ENCODE results near the gene ERO1A. TPM values are rescaled to one million over a fixed set of nuclear protein-coding genes. Genes with fewer than 3 reads are reported as not detected.

ERO1A gene
- total RNA-seq, 4 donors from 2014 or later: 35.5 to 42.7 (median 37.9) TPM

DNA sequence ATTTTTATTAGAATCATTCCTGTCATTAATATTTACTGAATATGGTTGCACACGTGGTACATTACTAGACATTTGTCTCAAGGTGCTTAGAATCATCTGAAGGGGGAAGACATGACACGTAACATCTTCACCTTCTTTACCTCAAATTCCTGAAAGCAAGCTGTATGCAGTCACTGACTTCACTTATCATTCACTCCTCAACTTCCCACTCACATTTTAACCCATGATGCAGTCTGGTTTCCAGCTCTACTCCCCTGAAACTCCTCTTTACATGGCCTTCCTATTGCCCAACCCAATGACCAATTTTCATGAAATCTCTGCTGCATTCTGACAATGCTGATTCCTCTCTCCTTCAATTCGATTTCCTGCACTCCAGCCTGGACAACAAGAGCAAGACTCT lies 5.9 kb upstream of the ERO1A start:
- 67% methylated on average over 3 of the region's 3 CpGs for WGBS
- Histone ChIP-seq H3K27me3 (peaks cover 0 to 3% (median 0%) of the 10 kb centered on the region in 4 donors), H3K9me3 (no peaks in the 10 kb centered on the region), H3K4me1 (peaks cover 2 to 5% (median 4%) of the 10 kb centered on the region in 4 donors), H3K36me3 (no peaks in the 10 kb centered on the region), H3K27ac (replicated peaks in 1 of 4) (no peak overlapping the region), H3K4me3 (no peak overlapping the region)
- TF ChIP-seq POLR2A (IDR thresholded peaks at IDR 0.05; ENCODE audit: low read depth) (no peak), POLR2AphosphoS5 (IDR thresholded peaks at IDR 0.05) (no peak), CTCF (IDR thresholded peaks at IDR 0.05) (no peak), EP300 (IDR thresholded peaks at IDR 0.05) (no peak)
- intact Hi-C loops (cut with DNase I): no loop called here
- DNase-seq (ENCODE audit: extremely low spot score): no peak

GRCh38 chr14:52700701-52701172 lies 5.4 kb upstream of the ERO1A start:
- Histone ChIP-seq H3K4me3 (no peak overlapping the region), H3K27ac (replicated peaks in 1 of 4) (no peak overlapping the region), H3K9me3 (no peaks in the 10 kb centered on the region), H3K27me3 (peaks cover 0 to 3% (median 0%) of the 10 kb centered on the region in 4 donors), H3K36me3 (no peaks in the 10 kb centered on the region), H3K4me1 (peaks cover 0 to 7% (median 5%) of the 10 kb centered on the region in 4 donors)
- TF ChIP-seq CTCF (IDR thresholded peaks at IDR 0.05) (no peak), POLR2AphosphoS5 (IDR thresholded peaks at IDR 0.05) (no peak), EP300 (IDR thresholded peaks at IDR 0.05) (no peak), POLR2A (IDR thresholded peaks at IDR 0.05; ENCODE audit: low read depth) (no peak)
- no peak for DNase-seq (ENCODE audit: extremely low spot score)
- WGBS: 67% methylated on average over 2 of the region's 2 CpGs
- intact Hi-C loops (cut with DNase I): no loop called here

GRCh38 chr14:52694761-52695480 lies 437 bp downstream of the ERO1A start:
- TF ChIP-seq EP300 (IDR thresholded peaks at IDR 0.05) (no peak), POLR2A (IDR thresholded peaks at IDR 0.05; ENCODE audit: low read depth) (no peak), CTCF (IDR thresholded peaks at IDR 0.05) (no peak)
- Histone ChIP-seq H3K4me3 (peak overlapping the region; percentile 76 to 94 (median 88)), H3K27ac (replicated peaks in 1 of 4) (peak overlapping the region; percentile 96 to 99 (median 98)), H3K9me3 (no peaks in the 10 kb centered on the region), H3K36me3 (no peaks in the 10 kb centered on the region), H3K27me3 (no peaks in the 10 kb centered on the region), H3K4me1 (peaks cover 11 to 46% (median 41%) of the 10 kb centered on the region in 4 donors)
- intact Hi-C loops (cut with DNase I): loop anchor here (5.0 kb wide), 1 partner anchor 143 kb away; the partner anchor contains the start of genes GPR137C and TXNDC16
- 1% methylated on average over 29 of the region's 46 CpGs for WGBS
- no peak for DNase-seq (ENCODE audit: extremely low spot score)

DNA sequence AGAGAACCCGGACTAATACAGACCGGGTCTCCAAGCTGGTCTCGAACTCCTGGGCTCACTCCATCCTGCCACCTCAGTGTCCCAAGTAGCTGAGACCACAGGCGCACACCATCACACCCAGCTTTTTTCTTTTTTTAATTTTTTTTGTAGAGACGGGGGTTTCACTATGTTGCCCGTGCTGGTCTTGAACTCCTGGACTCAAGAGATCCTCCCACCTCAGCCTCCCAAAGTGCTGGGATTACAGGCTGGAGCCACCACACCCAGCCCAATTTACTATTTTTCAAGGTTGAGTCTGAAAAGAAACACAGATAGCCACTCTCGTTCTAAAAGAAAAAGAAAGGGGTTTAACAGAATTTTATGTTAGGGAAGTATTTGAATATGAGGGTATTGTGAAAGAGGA lies 1.8 kb downstream of the ERO1A start:
- Histone ChIP-seq H3K36me3 (no peaks in the 10 kb centered on the region), H3K4me1 (peaks cover 11 to 46% (median 41%) of the 10 kb centered on the region in 4 donors), H3K4me3 (no peak overlapping the region), H3K27ac (replicated peaks in 1 of 4) (peak overlapping the region in 1 of 4 donors; percentile 4), H3K9me3 (no peaks in the 10 kb centered on the region), H3K27me3 (no peaks in the 10 kb centered on the region)
- WGBS: 89% methylated on average over 7 of the region's 7 CpGs
- intact Hi-C loops (cut with DNase I): loop anchor here (5.0 kb wide), 1 partner anchor 141 kb away; the partner anchor contains the start of genes GPR137C and TXNDC16
- no peak for TF ChIP-seq POLR2A (IDR thresholded peaks at IDR 0.05; ENCODE audit: low read depth)
- no peak for TF ChIP-seq CTCF (IDR thresholded peaks at IDR 0.05)
- TF ChIP-seq POLR2AphosphoS5 (IDR thresholded peaks at IDR 0.05): no peak
- TF ChIP-seq EP300 (IDR thresholded peaks at IDR 0.05): no peak
- no peak for DNase-seq (ENCODE audit: extremely low spot score)

Data from esophagus muscularis mucosa (tissue), 4 donors.